ENCODE data around the gene RPN2.
"Not testable (repeated sequence)": the region's sequence is repeated elsewhere in the genome, so short reads cannot be mapped to it uniquely, and the experiment has no call there.

Gene RPN2

GRCh38 chr20:37178839-37179682 is at the start of gene RPN2, which contains the start of gene MROH8:
RPN2 (plus strand) TSS chr20:37179330; CDS start chr20:37179357, 27 bp downstream.
MROH8 (minus strand) TSS chr20:37179548.
- H3K4me1 ChIP-seq (ENCODE audit: control insufficient read depth, insufficient read depth, low read length): peaks cover 13% of the 10 kb centered on the region
- H3K9ac ChIP-seq (ENCODE audit: low read length in 2 of 2): peak within 1 kb of the TSS; percentile 94 to 96
- H3K27me3 ChIP-seq (ENCODE audit: control insufficient read depth in 1 of 2, insufficient read depth in 2 of 2, low read length in 2 of 2): no peaks in the 10 kb centered on the region
- peak within 1 kb of the TSS; percentile 95 for H3K27ac ChIP-seq (ENCODE audit: low read length)
- H3K36me3 ChIP-seq (ENCODE audit: control insufficient read depth in 2 of 2, insufficient read depth in 2 of 2, low read length in 2 of 2): no peaks in the 10 kb centered on the region
- peak within 1 kb of the TSS; percentile 91 to 93 for H3K4me3 ChIP-seq (ENCODE audit: low read length in 2 of 2)
- H3K9me3 ChIP-seq (ENCODE audit: control insufficient read depth in 2 of 2, low read length in 2 of 2): no peaks in the 10 kb centered on the region

GRCh38 chr20:37131486-37131885 is 47.6 kb upstream of the RPN2 start:
- Histone ChIP-seq H3K27ac (ENCODE audit: low read length) (no peak overlapping the region), H3K9ac (ENCODE audit: low read length in 2 of 2) (no peak overlapping the region), H3K4me3 (ENCODE audit: low read length in 2 of 2) (no peak overlapping the region), H3K27me3 (ENCODE audit: control insufficient read depth in 1 of 2, insufficient read depth in 2 of 2, low read length in 2 of 2) (no peaks in the 10 kb centered on the region), H3K36me3 (ENCODE audit: control insufficient read depth in 2 of 2, insufficient read depth in 2 of 2, low read length in 2 of 2) (peaks cover 0 to 6% of the 10 kb centered on the region in 2 donors), H3K4me1 (ENCODE audit: control insufficient read depth, insufficient read depth, low read length) (no peaks in the 10 kb centered on the region), H3K9me3 (ENCODE audit: control insufficient read depth in 2 of 2, low read length in 2 of 2) (no peaks in the 10 kb centered on the region)

- no peak overlapping the region for H3K27ac ChIP-seq (ENCODE audit: low read length)
- H3K27me3 ChIP-seq (ENCODE audit: control insufficient read depth in 1 of 2, insufficient read depth in 2 of 2, low read length in 2 of 2): no peaks in the 10 kb centered on the region
- H3K4me3 ChIP-seq (ENCODE audit: low read length in 2 of 2): no peak overlapping the region
- H3K36me3 ChIP-seq (ENCODE audit: control insufficient read depth in 2 of 2, insufficient read depth in 2 of 2, low read length in 2 of 2): peaks cover 0 to 6% of the 10 kb centered on the region in 2 donors
- no peak overlapping the region for H3K9ac ChIP-seq (ENCODE audit: low read length in 2 of 2)
- H3K9me3 ChIP-seq (ENCODE audit: control insufficient read depth in 2 of 2, low read length in 2 of 2): no peaks in the 10 kb centered on the region
- no peaks in the 10 kb centered on the region for H3K4me1 ChIP-seq (ENCODE audit: control insufficient read depth, insufficient read depth, low read length)
Observed at GRCh38 chr20:37133952-37134351, 45.2 kb upstream of the RPN2 start.

DNA sequence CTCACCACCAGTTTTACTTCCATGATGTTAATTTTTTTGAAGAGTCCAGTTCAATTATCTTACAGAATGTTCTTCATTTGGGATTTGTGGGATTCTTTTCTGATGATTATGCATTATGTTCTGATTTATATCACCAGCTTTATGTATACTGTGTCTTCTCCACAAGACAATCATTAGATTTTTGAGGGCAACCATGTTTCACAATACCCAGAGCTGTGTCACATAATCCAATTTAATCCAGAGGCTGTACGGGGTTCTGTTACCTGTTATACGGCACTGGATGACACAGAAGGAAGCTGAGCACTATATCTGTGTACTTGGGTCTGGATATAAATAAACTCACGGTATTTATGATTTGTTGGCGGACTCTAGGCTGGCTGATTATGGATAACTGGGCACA is 41.6 kb upstream of the RPN2 start:
- Histone ChIP-seq H3K4me3 (ENCODE audit: low read length in 2 of 2) (no peak overlapping the region), H3K36me3 (ENCODE audit: control insufficient read depth in 2 of 2, insufficient read depth in 2 of 2, low read length in 2 of 2) (peaks cover 0 to 4% of the 10 kb centered on the region in 2 donors), H3K27ac (ENCODE audit: low read length) (no peak overlapping the region), H3K9me3 (ENCODE audit: control insufficient read depth in 2 of 2, low read length in 2 of 2) (no peaks in the 10 kb centered on the region), H3K9ac (ENCODE audit: low read length in 2 of 2) (no peak overlapping the region), H3K27me3 (ENCODE audit: control insufficient read depth in 1 of 2, insufficient read depth in 2 of 2, low read length in 2 of 2) (no peaks in the 10 kb centered on the region), H3K4me1 (ENCODE audit: control insufficient read depth, insufficient read depth, low read length) (no peaks in the 10 kb centered on the region)

DNA sequence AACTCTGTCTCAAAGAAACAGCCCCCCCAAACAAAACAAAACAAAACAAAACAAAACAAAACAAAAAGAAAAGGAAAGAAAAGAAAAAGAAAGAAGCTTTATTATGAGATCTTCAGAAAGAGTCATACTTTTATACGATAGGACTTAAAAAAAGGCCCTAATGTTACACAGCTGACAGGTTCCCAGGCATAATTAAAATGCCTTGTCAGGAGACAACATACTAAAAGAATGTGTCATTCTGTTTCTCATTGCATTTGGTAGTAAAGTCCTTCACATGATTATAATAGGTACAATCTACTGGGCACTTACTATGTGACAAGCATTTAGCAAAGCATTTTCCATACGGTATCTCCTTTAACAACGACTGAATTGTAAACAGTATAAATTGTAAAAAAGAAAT is 36.4 kb upstream of the RPN2 start:
- Histone ChIP-seq H3K4me1 (ENCODE audit: control insufficient read depth, insufficient read depth, low read length) (no peaks in the 10 kb centered on the region), H3K9me3 (ENCODE audit: control insufficient read depth in 2 of 2, low read length in 2 of 2) (no peaks in the 10 kb centered on the region), H3K4me3 (ENCODE audit: low read length in 2 of 2) (no peak overlapping the region)

DNA sequence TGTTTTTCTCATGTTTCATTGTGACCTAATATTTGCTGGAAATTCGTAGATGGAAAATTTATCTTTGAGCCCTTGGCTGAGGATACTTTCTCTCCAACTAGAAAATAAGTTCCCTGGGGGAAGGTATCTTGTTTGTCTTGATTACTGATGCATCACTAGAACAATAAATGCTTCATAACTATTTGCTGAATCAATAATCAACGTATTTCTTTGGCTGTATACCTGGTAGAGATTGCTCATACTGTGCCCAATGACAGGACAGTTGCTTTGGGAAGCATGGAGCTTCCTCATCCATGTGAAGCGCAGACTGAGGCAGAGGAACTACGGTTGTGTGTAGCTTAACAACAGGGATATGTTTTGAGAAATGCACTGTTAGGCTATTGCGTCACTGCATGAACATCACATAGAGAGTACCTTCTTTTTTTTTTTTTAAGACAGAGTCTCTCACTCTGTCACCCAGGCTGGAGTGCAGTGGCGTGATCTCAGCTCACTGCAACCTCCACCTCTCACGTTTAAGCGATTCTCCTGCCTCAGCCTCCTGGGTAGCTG is 34.2 kb upstream of the RPN2 start:
- Histone ChIP-seq H3K4me1 (ENCODE audit: control insufficient read depth, insufficient read depth, low read length) (no peaks in the 10 kb centered on the region), H3K9me3 (ENCODE audit: control insufficient read depth in 2 of 2, low read length in 2 of 2) (no peaks in the 10 kb centered on the region), H3K27ac (ENCODE audit: low read length) (no peak overlapping the region), H3K36me3 (ENCODE audit: control insufficient read depth in 2 of 2, insufficient read depth in 2 of 2, low read length in 2 of 2) (peaks cover 2 to 3% of the 10 kb centered on the region in 2 donors), H3K4me3 (ENCODE audit: low read length in 2 of 2) (no peak overlapping the region), H3K27me3 (ENCODE audit: control insufficient read depth in 1 of 2, insufficient read depth in 2 of 2, low read length in 2 of 2) (no peaks in the 10 kb centered on the region), H3K9ac (ENCODE audit: low read length in 2 of 2) (no peak overlapping the region)

More for the DNA sequence above, 36.4 kb upstream of the RPN2 start:
- no peak overlapping the region for H3K27ac ChIP-seq (ENCODE audit: low read length)
- H3K27me3 ChIP-seq (ENCODE audit: control insufficient read depth in 1 of 2, insufficient read depth in 2 of 2, low read length in 2 of 2): no peaks in the 10 kb centered on the region
- peaks cover 2 to 3% of the 10 kb centered on the region in 2 donors for H3K36me3 ChIP-seq (ENCODE audit: control insufficient read depth in 2 of 2, insufficient read depth in 2 of 2, low read length in 2 of 2)
- no peak overlapping the region for H3K9ac ChIP-seq (ENCODE audit: low read length in 2 of 2)

DNA sequence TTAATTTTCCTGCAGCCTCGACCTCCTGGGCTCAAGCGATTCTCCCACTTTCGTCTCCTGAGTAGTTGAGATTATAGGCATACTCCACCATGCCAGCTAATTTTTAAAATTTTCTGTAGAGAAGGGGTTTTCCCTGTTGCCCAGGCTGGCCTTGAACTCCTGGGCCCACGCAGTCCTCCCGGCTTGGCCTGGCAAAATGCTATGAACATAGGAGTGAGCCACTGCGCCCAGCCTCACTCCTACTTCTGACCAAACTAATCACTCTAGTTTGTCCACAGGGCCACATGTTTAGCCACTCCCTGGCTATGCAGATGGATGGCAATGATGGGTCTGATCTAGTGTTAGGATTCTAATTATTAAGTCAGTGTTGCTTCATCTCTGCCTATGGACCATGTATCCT is 31.9 kb upstream of the RPN2 start:
- Histone ChIP-seq H3K4me1 (ENCODE audit: control insufficient read depth, insufficient read depth, low read length) (no peaks in the 10 kb centered on the region), H3K27me3 (ENCODE audit: control insufficient read depth in 1 of 2, insufficient read depth in 2 of 2, low read length in 2 of 2) (no peaks in the 10 kb centered on the region), H3K27ac (ENCODE audit: low read length) (no peak overlapping the region), H3K9ac (ENCODE audit: low read length in 2 of 2) (no peak overlapping the region), H3K36me3 (ENCODE audit: control insufficient read depth in 2 of 2, insufficient read depth in 2 of 2, low read length in 2 of 2) (peaks cover 2 to 3% of the 10 kb centered on the region in 2 donors), H3K4me3 (ENCODE audit: low read length in 2 of 2) (no peak overlapping the region), H3K9me3 (ENCODE audit: control insufficient read depth in 2 of 2, low read length in 2 of 2) (no peaks in the 10 kb centered on the region)

DNA sequence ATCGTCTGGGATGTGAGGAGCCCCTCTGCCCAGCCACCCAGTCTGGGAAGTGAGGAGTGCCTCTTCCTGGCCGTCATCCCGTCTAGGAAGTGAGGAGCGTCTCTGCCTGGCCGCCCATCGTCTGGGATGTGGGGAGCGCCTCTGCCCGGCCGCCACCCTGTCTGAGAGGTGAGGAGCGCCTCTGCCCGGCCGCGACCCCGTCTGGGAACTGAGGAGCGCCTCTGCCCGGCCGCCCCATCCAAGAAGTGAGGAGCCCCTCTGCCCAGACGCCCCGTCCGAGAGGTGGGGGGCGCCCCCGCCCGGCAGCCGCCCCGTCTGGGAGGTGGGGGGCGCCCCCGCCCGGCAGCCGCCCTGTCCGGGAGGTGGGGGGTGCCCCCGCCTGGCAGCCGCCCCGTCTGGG is 28.3 kb upstream of the RPN2 start:
- not testable (repeated sequence) for H3K9ac ChIP-seq (ENCODE audit: low read length in 2 of 2)

DNA sequence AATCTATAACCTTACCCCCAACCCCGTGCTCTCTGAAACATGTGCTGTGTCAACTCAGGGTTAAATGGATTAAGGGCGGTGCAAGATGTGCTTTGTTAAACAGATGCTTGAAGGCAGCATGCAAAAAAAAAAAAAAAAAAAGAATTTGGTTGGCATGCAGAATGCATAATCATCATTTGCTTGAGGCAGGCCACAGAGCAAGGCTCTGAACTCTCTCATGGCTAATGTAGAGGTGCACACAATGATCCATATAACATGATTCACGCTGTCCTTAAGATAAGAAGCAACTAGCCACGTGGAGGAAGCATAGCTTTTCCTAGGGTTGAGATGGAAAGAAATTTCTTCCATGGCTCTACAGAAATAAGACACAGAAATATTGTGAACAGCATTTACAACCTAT is 27.6 kb upstream of the RPN2 start:
- H3K4me3 ChIP-seq (ENCODE audit: low read length in 2 of 2): no peak overlapping the region
- no peaks in the 10 kb centered on the region for H3K4me1 ChIP-seq (ENCODE audit: control insufficient read depth, insufficient read depth, low read length)
- H3K9me3 ChIP-seq (ENCODE audit: control insufficient read depth in 2 of 2, low read length in 2 of 2): no peaks in the 10 kb centered on the region
- no peak overlapping the region for H3K27ac ChIP-seq (ENCODE audit: low read length)
- peaks cover 0 to 2% of the 10 kb centered on the region in 2 donors for H3K36me3 ChIP-seq (ENCODE audit: control insufficient read depth in 2 of 2, insufficient read depth in 2 of 2, low read length in 2 of 2)
- H3K9ac ChIP-seq (ENCODE audit: low read length in 2 of 2): no peak overlapping the region
- H3K27me3 ChIP-seq (ENCODE audit: control insufficient read depth in 1 of 2, insufficient read depth in 2 of 2, low read length in 2 of 2): no peaks in the 10 kb centered on the region

More for the DNA sequence above, 28.3 kb upstream of the RPN2 start:
- H3K4me1 ChIP-seq (ENCODE audit: control insufficient read depth, insufficient read depth, low read length); H3K4me3 ChIP-seq (ENCODE audit: low read length in 2 of 2); H3K27me3 ChIP-seq (ENCODE audit: control insufficient read depth in 1 of 2, insufficient read depth in 2 of 2, low read length in 2 of 2); H3K27ac ChIP-seq (ENCODE audit: low read length); H3K36me3 ChIP-seq (ENCODE audit: control insufficient read depth in 2 of 2, insufficient read depth in 2 of 2, low read length in 2 of 2); H3K9me3 ChIP-seq (ENCODE audit: control insufficient read depth in 2 of 2, low read length in 2 of 2): not testable (repeated sequence)

- Histone ChIP-seq H3K4me1 (ENCODE audit: control insufficient read depth, insufficient read depth, low read length) (no peaks in the 10 kb centered on the region), H3K9ac (ENCODE audit: low read length in 2 of 2) (no peak overlapping the region), H3K27ac (ENCODE audit: low read length) (no peak overlapping the region), H3K9me3 (ENCODE audit: control insufficient read depth in 2 of 2, low read length in 2 of 2) (no peaks in the 10 kb centered on the region), H3K4me3 (ENCODE audit: low read length in 2 of 2) (no peak overlapping the region), H3K27me3 (ENCODE audit: control insufficient read depth in 1 of 2, insufficient read depth in 2 of 2, low read length in 2 of 2) (no peaks in the 10 kb centered on the region), H3K36me3 (ENCODE audit: control insufficient read depth in 2 of 2, insufficient read depth in 2 of 2, low read length in 2 of 2) (peaks cover 0 to 2% of the 10 kb centered on the region in 2 donors)
Observed at GRCh38 chr20:37152284-37152683, 26.8 kb upstream of the RPN2 start.

Measured in stomach smooth muscle (tissue), 2 donors.